GM19395 (cell line): ENCODE data around the gene SLC25A43.

ENCODE experiments used
- ATAC-seq: cut with Tn5 transposase; IDR thresholded peaks from one replicate; pipeline ENCODE4 v1.9.1; 2021; ENCODE audit warnings: mild to moderate bottlenecking, moderate library complexity; ENCODE audit not compliant: unreplicated experiment

Gene SLC25A43

DNA sequence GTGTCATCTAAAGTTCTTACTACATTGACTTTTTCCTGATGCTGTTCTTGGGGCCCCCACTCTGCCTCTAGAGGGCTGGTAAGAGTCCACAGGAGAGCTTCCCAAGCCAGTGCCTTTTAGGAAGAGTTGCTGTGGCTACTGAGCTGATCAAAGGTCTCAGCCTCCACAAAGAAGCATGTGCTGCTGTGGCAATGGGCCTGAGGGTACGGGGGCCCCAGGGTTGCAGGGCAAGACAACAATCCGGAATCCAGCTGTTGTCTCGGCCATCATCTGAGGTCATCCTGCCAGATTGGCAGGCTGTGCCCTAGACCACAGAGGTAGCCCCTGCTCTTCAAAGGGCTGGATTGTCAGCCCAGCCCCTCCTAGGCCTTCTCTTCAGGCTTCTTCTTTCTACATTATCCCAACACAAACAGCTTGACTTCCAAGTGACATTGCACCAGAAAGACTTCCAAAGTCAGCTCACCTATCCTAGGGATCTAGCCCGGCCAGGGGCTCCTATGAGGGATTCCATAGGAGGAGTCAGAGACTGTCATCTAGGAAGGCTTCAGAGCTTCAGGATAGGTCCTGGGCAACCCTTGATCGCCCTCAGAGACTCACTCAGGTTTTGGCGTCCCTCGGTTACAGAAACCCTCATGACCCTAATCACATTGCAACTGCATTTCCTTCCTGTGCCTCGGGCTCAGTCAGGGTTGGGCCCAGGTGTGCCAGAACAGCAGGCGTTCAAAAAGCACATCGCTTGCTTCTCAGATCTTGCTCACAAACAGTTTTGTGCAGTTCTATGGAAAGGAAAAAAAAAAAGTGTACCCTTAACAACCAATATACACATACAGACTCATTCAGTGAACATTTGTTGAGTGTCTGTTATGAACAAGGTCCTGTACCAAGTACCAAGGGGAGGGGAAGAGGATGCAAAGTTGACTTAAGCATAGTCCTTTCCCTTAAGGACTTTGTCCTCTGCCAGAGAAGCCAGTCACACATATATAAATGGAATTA is 96.9 kb downstream of the SLC25A43 start:
- ATAC-seq: no peak

DNA sequence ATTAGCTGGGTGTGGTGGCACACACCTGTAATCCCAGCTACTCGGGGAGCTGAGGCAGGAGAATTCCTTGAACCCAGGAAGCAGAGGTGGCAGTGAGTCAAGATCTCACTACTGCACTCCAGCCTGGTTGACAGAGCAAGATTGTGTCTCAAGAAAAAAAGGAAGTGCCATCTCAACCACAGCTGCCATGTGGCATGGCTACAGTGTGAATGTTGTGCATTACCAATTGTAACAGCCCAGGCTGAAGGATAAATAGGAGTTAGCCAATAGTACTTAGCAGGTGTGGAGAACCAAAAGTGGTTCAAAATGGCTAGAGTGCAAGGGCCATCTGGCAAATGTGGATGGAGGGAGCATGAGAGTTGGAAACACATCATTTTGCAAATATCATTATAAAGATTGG is 98.0 kb downstream of the SLC25A43 start:
- ATAC-seq: no peak

DNA sequence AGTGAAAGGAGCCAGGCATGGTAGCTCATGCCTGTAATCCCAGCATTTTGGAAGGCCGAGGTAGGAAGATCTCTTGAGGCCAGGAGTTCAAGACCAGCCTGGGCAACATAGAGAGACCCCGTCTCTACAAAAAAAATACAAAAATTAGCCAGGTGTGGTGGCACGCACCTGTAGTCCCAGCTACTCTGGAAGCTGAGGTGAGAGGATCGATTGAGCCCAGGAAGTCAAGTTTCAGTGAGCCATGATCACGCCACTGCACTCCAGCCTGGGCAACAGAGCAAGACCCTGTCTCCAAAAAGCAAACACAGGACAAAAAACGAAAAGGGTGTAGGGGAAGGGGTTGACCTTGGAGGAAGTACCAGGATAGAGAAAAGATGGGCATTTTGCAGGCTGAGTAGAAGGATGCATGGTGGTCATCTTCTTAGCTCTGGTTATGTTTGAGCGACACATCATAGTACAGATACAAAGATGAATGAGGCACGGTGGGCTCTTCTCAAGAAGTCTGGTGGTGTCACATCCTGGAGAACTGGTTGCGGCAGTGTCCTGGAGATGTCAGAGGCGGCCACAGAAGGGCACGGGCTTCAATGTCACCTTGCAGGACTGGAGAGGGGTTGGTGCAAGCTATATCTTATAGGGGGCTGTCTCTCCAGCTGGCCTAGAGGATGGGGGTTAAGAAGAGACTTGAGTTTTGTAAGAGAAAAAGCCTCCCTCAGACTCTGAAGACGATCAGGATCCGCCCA is 101.1 kb downstream of the SLC25A43 start:
- ATAC-seq: no peak

DNA sequence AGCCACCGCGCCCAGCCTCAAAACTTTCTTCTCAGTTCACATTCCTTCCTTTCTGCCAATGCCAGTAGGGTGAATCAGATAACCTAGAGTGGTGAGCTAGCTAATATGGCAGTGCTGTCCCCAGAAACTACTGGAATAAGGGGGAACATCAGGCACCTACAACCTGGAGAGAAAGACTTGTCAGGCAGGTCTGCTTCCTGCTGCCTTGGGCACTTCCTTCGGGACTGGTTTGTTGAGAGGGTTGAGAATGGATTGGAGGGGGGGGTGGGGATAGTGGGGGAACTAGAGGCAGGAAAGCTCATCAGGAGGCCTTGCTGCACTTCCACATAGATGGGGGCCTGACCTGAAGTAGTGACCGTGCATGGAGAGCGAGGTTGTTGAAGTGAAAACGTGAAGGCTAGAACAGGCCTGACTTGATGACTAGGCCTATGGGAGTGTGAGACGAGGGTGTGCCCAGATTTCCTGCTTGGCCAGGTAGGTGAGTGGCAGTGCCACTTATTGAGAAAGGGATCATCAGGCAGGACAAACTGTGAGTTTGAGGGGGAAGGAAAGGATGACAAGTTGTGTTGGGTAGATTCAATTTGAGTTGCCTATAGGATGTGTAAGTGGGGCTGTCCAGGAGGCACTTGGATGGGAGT is 102.5 kb downstream of the SLC25A43 start:
- no peak for ATAC-seq

DNA sequence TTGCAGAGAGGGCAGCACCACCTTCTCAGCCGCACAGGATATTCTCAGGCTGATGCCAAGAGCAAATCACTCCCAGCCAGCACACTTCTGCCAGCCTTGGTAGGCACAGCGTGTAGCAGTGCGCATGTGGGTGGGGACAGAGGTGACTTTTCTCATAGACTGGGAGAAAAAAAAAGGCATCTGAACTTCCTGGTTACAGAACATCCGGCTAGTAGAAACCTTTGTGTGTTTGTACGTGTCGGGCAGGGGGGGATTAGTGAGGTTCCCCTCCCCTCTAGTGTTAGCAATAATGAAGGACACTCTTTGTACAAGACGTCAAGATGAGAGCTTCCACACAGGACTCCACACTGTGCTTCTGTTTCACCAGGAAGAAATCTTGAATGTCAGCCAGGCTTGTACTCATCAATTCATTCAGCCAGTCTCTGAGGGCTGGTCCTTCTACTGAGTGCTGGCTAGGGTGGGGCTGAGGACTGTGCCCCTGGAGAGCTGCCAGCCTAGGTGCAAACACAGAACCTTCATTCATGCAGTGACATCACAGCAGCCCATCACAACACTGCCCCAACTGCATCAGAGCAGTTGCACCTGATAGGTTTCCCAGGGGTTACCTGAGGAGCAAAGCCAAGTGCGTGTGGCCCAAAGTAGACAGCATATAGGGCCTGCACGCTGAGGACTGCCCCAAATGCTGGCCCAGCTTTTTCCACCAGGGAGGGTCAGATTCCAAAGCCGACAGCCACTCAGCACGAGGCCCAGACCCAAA is 103.8 kb downstream of the SLC25A43 start:
- ATAC-seq: no peak

DNA sequence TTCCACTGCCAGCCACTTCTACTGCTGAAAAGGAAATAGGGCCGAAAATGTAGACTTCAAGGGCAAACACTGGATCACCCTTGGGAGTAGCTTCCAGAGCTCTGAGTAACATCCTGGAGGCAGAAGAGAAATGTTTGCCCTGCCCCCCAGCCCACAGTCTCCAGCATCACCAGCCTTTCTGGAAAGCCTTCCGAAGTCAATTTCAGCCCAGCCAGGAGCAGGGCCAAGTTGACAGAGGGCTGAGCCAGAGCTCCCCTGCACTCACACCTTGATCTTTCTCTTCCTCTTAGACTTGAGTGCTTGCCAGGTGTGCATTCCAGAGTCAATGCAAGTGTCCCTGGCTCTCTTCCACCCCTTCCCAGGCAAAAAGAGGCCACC is 104.3 kb downstream of the SLC25A43 start:
- no peak for ATAC-seq
